ENCODE measurements around the gene DYNLT1.
A peak's percentile ranks its signal among the peaks of the same experiment; 100 is the strongest.

The DYNLT1 gene

GRCh38 chr6:158666628-158667359, 22.3 kb upstream of the DYNLT1 start:
- DNase-seq (ENCODE audit: low read depth in 1 of 2, low spot score in 1 of 2) = peak; percentile 73 to 88
- Histone ChIP-seq H3K27ac (replicated peaks) (peak overlapping the region; percentile 24), H3K27me3 (ENCODE audit: insufficient read depth, poor library complexity, severe bottlenecking) (peaks cover 51% of the 10 kb centered on the region), H3K4me3 (replicated peaks; ENCODE audit: insufficient read depth, low read length) (no peak overlapping the region)
- peak; percentile 89 for TF ChIP-seq POLR2AphosphoS5 (IDR thresholded peaks at IDR 0.05; ENCODE audit: low read depth)
- TF ChIP-seq, protein P1, sequence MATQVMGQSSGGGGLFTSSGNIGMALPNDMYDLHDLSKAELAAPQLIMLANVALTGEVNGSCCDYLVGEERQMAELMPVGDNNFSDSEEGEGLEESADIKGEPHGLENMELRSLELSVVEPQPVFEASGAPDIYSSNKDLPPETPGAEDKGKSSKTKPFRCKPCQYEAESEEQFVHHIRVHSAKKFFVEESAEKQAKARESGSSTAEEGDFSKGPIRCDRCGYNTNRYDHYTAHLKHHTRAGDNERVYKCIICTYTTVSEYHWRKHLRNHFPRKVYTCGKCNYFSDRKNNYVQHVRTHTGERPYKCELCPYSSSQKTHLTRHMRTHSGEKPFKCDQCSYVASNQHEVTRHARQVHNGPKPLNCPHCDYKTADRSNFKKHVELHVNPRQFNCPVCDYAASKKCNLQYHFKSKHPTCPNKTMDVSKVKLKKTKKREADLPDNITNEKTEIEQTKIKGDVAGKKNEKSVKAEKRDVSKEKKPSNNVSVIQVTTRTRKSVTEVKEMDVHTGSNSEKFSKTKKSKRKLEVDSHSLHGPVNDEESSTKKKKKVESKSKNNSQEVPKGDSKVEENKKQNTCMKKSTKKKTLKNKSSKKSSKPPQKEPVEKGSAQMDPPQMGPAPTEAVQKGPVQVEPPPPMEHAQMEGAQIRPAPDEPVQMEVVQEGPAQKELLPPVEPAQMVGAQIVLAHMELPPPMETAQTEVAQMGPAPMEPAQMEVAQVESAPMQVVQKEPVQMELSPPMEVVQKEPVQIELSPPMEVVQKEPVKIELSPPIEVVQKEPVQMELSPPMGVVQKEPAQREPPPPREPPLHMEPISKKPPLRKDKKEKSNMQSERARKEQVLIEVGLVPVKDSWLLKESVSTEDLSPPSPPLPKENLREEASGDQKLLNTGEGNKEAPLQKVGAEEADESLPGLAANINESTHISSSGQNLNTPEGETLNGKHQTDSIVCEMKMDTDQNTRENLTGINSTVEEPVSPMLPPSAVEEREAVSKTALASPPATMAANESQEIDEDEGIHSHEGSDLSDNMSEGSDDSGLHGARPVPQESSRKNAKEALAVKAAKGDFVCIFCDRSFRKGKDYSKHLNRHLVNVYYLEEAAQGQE (IDR thresholded peaks at IDR 0.05; ENCODE audit: insufficient replicate concordance, low read depth) = peak; percentile 55
- TF ChIP-seq, protein P2, sequence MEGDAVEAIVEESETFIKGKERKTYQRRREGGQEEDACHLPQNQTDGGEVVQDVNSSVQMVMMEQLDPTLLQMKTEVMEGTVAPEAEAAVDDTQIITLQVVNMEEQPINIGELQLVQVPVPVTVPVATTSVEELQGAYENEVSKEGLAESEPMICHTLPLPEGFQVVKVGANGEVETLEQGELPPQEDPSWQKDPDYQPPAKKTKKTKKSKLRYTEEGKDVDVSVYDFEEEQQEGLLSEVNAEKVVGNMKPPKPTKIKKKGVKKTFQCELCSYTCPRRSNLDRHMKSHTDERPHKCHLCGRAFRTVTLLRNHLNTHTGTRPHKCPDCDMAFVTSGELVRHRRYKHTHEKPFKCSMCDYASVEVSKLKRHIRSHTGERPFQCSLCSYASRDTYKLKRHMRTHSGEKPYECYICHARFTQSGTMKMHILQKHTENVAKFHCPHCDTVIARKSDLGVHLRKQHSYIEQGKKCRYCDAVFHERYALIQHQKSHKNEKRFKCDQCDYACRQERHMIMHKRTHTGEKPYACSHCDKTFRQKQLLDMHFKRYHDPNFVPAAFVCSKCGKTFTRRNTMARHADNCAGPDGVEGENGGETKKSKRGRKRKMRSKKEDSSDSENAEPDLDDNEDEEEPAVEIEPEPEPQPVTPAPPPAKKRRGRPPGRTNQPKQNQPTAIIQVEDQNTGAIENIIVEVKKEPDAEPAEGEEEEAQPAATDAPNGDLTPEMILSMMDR (IDR thresholded peaks at IDR 0.05; ENCODE audit: insufficient read depth, low read length) = no peak
- peak; percentile 54; the same call in 1 of the 2 replicates for TF ChIP-seq GABPA (IDR thresholded peaks at IDR 0.05; ENCODE audit: low read depth)
- peak; percentile 69; the same call in 1 of the 2 replicates for TF ChIP-seq SPI1 (IDR thresholded peaks at IDR 0.05; ENCODE audit: borderline replicate concordance, low read depth)

DNA sequence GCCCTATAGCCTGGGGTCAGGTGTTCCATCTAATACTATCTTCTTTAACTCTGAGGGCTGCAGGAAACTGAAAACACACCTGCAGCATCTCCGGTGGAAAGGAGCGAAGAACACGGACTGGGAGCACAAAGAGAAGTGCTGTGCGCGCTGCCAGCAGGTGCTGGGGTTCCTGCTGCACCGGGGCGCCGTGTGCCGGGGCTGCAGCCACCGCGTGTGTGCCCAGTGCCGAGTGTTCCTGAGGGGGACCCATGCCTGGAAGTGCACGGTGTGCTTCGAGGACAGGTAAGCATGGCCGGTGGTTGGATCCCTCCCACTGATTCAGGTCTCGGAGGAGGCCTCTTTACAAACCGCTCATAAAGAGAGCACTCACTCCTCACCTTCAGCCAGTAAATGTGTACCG, 20.8 kb upstream of the DYNLT1 start:
- TF ChIP-seq POLR2AphosphoS5 (IDR thresholded peaks at IDR 0.05; ENCODE audit: low read depth) (no peak), GABPA (IDR thresholded peaks at IDR 0.05; ENCODE audit: low read depth) (no peak), SPI1 (IDR thresholded peaks at IDR 0.05; ENCODE audit: borderline replicate concordance, low read depth) (no peak)
- TF ChIP-seq, protein P1 (IDR thresholded peaks at IDR 0.05; ENCODE audit: insufficient replicate concordance, low read depth) = no peak
- TF ChIP-seq, protein P2 (IDR thresholded peaks at IDR 0.05; ENCODE audit: insufficient read depth, low read length) = no peak
- no peak overlapping the region for H3K27ac ChIP-seq (replicated peaks)
- H3K4me3 ChIP-seq (replicated peaks; ENCODE audit: insufficient read depth, low read length) = no peak overlapping the region
- peaks cover 54% of the 10 kb centered on the region for H3K27me3 ChIP-seq (ENCODE audit: insufficient read depth, poor library complexity, severe bottlenecking)
- no peak for DNase-seq (ENCODE audit: low read depth in 1 of 2, low spot score in 1 of 2)

- H3K27me3 ChIP-seq (ENCODE audit: insufficient read depth, poor library complexity, severe bottlenecking) = peaks cover 43% of the 10 kb centered on the region
- TF ChIP-seq SPI1 (IDR thresholded peaks at IDR 0.05; ENCODE audit: borderline replicate concordance, low read depth) = no peak
- no peak for TF ChIP-seq POLR2AphosphoS5 (IDR thresholded peaks at IDR 0.05; ENCODE audit: low read depth)
- TF ChIP-seq GABPA (IDR thresholded peaks at IDR 0.05; ENCODE audit: low read depth) = no peak
- TF ChIP-seq, protein P1 (IDR thresholded peaks at IDR 0.05; ENCODE audit: insufficient replicate concordance, low read depth) = no peak
- DNase-seq (ENCODE audit: low read depth in 1 of 2, low spot score in 1 of 2) = no peak
- H3K27ac ChIP-seq (replicated peaks) = no peak overlapping the region
- H3K4me3 ChIP-seq (replicated peaks; ENCODE audit: insufficient read depth, low read length) = no peak overlapping the region
These were observed 19.2 kb upstream of the DYNLT1 start for GRCh38 chr6:158663625-158664165.
